HL-60 (cell line): ENCODE data around the gene ZMYND12.

Experiments
- GABPA ChIP-seq: IDR thresholded peaks from 2 replicates; pipeline ENCODE4 v1.6.1; 2012; ENCODE audit warnings: low read depth
- POLR2AphosphoS5 ChIP-seq: IDR thresholded peaks from 2 replicates; pipeline ENCODE4 v1.6.1; 2012; ENCODE audit warnings: low read depth
- SPI1 ChIP-seq: IDR thresholded peaks from 2 replicates; pipeline ENCODE4 v1.6.1; 2012; ENCODE audit warnings: low read depth, mild to moderate bottlenecking, borderline replicate concordance
- TF ChIP-seq, protein P1 (sequence below): IDR thresholded peaks from one replicate; pipeline ENCODE4 v1.5.1; 2011; ENCODE audit warnings: low read length, control low read depth, inconsistent platforms; ENCODE audit not compliant: insufficient read depth
- TF ChIP-seq, protein P2 (sequence below): IDR thresholded peaks from 2 replicates; pipeline ENCODE4 v1.6.1; 2012; ENCODE audit warnings: low read depth; ENCODE audit not compliant: insufficient replicate concordance

DNA sequence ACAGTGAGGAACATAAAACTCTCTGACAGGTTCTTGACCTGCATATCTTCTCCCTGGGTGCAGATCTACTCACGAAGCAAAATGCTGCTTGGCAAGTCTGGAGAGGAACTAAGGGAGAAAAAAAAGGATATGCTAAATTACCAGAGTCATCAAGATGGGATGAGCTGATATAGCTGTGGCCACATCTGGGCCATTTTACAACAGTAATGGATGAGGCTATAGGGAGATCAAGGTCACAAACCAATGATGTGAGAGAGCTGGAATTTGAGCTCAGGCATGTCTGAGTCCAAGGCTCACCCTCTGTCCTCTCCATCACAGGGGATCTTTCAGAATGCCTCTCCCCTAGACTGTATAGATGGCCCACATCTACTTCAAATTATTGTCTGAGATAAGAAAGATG, 26.2 kb downstream of the ZMYND12 start:
- TF ChIP-seq, protein P1, sequence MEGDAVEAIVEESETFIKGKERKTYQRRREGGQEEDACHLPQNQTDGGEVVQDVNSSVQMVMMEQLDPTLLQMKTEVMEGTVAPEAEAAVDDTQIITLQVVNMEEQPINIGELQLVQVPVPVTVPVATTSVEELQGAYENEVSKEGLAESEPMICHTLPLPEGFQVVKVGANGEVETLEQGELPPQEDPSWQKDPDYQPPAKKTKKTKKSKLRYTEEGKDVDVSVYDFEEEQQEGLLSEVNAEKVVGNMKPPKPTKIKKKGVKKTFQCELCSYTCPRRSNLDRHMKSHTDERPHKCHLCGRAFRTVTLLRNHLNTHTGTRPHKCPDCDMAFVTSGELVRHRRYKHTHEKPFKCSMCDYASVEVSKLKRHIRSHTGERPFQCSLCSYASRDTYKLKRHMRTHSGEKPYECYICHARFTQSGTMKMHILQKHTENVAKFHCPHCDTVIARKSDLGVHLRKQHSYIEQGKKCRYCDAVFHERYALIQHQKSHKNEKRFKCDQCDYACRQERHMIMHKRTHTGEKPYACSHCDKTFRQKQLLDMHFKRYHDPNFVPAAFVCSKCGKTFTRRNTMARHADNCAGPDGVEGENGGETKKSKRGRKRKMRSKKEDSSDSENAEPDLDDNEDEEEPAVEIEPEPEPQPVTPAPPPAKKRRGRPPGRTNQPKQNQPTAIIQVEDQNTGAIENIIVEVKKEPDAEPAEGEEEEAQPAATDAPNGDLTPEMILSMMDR: no peak
- TF ChIP-seq, protein P2, sequence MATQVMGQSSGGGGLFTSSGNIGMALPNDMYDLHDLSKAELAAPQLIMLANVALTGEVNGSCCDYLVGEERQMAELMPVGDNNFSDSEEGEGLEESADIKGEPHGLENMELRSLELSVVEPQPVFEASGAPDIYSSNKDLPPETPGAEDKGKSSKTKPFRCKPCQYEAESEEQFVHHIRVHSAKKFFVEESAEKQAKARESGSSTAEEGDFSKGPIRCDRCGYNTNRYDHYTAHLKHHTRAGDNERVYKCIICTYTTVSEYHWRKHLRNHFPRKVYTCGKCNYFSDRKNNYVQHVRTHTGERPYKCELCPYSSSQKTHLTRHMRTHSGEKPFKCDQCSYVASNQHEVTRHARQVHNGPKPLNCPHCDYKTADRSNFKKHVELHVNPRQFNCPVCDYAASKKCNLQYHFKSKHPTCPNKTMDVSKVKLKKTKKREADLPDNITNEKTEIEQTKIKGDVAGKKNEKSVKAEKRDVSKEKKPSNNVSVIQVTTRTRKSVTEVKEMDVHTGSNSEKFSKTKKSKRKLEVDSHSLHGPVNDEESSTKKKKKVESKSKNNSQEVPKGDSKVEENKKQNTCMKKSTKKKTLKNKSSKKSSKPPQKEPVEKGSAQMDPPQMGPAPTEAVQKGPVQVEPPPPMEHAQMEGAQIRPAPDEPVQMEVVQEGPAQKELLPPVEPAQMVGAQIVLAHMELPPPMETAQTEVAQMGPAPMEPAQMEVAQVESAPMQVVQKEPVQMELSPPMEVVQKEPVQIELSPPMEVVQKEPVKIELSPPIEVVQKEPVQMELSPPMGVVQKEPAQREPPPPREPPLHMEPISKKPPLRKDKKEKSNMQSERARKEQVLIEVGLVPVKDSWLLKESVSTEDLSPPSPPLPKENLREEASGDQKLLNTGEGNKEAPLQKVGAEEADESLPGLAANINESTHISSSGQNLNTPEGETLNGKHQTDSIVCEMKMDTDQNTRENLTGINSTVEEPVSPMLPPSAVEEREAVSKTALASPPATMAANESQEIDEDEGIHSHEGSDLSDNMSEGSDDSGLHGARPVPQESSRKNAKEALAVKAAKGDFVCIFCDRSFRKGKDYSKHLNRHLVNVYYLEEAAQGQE: no peak
- no peak for TF ChIP-seq POLR2AphosphoS5
- no peak for TF ChIP-seq GABPA
- TF ChIP-seq SPI1: no peak
